ENCODE results near the gene VWA8.
"Not testable (repeated sequence)": the region's sequence is repeated elsewhere in the genome, so short reads cannot be mapped to it uniquely, and the experiment has no call there.

The VWA8 gene

DNA sequence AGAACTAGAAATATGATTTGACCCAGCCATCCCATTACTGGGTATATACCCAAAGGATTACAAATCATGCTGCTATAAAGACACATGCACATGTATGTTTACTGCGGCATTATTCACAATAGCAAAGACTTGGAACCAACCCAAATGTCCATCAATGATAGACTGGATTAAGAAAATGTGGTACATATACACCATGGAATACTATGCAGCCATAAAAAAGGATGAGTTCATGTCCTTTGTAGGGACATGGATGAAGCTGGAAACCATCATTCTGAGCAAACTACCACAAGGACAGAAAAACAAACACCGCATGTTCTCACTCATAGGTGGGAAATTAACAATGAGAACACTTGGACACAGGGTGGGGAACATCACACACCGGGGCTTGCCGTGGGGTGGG, 38.0 kb downstream of the VWA8 start:
- not testable (repeated sequence) for DNase-seq (ENCODE audit: low spot score)

DNA sequence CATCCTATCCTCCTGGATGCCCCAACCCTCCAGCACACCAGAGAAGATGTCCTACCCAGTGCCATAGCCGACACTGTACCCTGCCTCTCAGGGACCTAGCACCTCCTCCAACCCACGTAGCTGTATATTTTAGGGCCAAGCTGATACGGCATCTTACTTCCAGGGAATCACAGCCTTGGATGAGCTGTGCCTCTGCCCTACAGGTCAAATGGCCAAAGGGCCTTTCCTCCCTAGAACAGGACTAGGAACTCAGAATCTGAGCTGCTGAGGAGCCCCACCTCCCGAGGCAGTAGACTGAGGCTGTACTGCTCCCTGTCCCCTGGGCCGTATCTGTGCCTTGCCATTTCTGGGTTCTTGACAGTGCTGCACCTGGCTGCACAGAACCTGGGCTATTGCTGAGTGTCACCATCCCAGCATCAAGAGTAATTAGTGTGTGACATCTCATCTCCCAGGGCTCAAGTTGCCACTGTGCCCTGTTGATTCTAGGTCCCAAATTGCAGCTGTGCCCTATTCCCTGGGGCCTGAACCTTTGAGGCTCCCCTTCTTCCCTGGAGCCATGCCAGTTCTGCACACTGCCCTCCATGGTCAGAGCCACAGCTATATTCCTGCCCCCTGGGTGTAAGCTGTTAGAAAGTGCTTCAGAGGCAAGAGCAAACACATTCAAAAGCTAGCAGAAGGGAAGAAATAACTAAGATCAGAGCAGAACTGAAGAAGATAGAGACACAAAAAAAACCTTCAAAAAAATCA, 41.0 kb downstream of the VWA8 start:
- no peak for DNase-seq (ENCODE audit: low spot score)

DNA sequence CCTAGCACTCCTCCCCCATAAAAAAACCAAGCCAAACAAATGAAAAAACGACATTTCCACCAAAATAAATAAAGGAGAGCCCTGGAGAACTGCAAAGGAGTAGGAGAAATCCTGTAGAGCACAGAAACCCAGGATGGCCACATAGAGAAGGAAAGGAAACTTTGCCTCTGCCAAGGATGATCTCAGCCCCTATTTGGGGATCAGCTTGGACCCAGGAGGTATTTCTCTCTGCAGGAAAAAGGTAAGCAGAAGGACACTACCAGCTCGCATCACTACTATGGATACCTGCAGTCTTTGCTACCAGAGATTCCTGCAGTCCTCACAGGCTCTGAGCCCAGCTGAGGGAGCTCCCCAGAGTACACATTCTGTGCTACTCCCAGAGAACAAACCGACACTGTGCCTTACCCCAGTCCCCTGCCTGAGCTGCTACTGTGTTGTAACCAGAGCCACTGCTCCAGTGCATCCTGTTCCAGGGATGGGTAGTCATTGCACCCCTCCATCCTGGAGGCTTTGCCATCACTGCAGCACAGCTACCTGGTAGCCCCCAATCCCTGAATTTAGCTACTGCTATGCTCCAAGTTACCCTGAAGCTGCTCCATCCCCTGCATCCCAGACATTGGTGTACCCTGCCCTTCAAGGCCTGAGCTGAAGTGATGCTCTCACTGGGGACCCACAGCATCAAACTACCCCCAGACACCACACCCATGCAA, 41.7 kb downstream of the VWA8 start:
- DNase-seq (ENCODE audit: low spot score) = no peak

DNA sequence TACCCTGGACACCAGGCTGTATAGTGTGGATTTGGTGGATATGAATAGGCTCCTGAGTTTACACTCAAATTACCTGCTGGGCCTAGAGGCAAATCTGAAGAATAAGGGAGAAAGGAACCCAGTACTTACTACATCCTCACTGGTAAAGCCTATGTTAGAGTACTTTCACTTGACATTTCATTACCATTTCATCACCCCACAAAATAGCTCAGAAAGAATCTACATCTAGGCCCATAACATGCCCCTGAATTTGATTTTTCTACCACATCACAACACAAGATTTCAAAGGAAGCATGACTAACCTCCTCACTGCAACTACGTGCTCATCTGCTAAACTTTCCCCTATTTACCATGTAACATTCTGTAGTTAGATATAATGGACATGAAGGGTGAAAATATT, 43.3 kb downstream of the VWA8 start:
- peak; percentile 33 for DNase-seq (ENCODE audit: low spot score)

DNA sequence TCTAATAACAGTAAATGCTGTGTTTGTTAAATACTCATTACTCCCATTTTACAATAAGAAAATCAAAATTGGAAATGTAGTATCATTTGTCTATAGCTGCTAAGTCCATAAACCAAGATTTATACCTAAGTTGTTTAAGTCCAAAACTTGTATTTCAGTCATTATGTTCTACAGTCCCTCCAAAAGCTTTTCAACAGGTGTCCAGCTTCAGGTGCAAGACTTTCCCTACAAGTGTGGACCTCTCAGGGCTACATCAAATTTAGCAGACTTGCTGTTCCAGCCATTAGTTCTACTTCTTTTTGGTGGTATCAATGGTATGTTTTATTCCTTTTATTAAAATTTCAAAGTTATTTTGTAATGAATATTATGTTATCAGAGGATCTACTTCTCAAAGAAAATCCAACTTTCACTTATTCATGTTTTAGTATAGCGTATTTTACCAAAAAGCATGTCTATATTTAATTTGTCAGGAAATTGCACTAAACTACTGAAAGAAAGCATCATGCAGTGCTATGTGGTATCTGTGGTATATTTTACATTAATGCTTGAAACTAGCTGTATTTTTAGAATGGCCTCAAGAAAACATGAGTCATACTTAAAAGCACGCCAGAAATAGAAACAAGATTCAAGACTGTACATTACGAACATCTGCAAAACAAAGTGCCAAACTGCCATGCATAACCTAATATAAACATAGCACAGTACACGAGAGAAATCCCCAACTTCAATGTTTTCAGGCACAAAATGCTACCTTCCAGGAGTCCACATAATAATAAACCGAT, 44.5 kb downstream of the VWA8 start:
- peak; percentile 41 for DNase-seq (ENCODE audit: low spot score)

DNA sequence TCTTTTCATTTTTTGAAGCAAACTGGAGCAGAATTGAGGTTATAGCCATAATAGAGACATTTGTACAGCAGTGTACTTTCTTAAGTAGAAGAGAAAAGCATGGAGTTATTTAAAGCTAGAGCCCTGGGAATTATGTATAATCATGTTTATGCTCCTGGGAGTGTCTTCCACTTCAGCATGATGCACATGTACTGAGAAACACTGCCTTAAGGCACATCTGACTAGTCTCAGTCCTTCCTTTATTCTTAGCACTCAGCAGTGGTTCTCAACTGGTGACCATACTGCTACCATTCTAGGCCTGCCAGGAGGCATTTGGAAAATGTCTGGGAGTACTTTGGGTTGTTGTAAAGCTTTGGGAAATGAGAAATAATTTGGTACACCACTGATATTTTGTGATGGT, 45.8 kb downstream of the VWA8 start:
- no peak for DNase-seq (ENCODE audit: low spot score)

DNA sequence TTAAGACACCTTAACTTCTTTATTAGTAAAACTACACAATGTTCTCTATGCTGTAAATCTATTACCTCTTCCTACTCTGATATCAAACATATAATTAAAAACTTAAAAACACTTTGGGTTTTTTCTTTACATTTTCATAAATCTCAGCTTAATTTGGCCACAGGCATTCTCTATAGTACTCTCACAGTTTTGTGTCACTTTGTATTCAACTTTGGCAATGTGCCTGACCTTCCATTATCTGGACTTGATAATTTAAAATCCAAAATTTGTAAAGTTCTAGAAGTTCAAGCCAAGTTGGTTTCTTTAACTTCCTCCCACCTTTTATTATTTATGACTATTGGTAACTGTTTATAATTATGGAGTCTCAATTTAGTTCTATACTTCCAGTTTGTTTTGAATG, 46.4 kb downstream of the VWA8 start:
- DNase-seq (ENCODE audit: low spot score) = no peak

DNA sequence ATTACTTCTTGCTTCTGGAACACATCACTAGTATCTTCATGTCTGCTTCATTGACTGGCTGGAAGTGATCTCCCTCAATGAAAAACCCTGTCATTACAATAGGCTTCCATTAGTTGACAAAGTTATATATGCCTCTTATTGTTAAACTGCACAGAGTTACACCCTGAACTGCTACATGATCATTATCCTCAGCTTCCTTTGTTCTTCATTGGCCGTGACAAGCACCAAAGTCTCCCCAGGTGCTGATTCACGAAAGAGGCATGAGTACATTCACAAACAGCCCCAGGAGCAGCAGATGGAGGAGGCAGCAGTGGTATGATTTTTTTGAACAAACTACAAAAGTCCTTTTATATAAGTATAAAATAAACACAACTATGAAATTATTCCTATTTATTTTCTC, 51.4 kb downstream of the VWA8 start:
- DNase-seq (ENCODE audit: low spot score) = no peak

DNA sequence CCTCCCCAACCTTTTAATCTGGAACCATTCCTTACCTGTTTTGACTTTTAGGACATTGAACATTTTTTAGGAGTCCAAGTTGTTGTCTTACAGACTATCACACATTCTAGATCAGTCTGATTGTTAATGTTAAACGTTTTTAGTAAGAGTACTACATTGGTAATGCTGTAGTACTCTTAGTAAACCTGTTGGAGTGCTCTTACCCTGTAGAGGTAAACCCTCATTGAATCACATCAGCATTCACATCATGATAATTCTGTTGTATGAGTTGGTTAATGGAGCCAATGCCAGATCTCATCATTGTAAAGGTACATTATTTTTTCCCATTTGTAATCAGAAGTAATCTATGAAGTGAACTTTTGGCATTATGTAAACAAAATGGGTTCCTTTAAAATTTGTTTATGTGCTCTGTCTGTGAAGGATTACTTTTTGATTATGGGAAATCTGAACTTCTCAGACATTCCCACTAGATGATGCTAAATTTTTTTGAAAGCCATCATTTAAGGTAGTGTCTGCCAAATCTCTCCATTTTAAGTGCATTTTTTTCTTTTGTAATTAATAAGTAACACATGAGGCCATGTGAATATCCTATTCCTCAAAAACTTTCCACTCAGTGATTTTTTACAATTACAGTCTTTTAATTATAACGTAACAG, 55.2 kb downstream of the VWA8 start:
- DNase-seq (ENCODE audit: low spot score) = peak; percentile 32

DNA sequence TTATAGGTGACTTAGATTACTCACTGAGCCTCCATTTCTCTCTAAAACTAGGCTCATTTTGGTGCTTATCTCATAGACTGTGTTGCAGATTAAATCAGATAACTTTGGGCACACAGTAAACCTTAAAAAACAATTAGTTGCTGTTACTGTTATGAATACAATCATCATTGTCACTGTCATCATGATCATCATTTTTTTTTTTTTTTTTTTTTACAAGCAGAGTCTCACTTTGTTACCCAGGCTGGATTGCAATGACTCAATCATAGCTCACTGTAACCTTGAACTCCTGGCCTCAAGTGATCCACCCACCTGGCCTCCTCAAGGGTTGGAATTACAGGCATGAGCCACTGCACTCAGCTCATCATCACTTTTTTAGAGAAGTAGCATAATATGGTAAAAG, 60.0 kb downstream of the VWA8 start:
- no peak for DNase-seq (ENCODE audit: low spot score)

DNA sequence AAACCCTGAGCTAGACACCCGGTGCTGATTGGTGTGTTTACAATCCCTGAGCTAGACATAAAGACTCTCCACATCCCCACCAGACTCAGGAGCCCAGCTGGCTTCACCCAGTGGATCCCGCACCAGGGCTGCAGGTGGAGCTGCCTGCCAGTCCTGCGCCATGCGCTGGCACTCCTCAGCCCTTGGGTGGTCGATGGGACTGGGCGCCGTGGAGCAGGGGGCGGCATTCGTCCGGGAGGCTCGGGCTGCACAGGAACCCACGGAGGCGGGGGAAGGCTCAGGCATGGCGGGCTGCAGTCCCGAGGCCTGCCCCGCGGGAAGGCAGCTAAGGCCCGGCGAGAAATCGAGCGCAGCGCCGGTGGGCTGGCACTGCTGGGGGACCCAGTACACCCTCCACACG, 62.5 kb downstream of the VWA8 start:
- DNase-seq (ENCODE audit: low spot score) = not testable (repeated sequence)

DNA sequence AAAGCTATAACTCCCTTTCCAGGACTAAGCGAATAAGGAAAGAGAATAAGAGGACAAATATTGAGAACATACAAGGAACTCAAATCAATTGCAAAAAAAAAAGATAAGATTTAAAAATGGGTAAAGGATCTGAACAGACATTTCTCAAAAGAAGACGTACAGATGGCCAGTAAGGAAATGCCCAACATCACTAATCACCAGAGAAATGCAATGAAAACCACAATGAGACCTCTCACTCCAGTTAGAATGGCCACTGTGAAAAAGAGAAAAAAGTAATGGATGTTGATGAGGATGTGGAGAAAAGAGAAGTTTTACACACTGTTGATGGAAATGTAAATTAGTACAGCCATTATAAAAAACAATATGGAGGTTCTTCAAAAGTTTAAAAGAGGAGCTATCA, 63.8 kb downstream of the VWA8 start:
- DNase-seq (ENCODE audit: low spot score) = no peak

DNA sequence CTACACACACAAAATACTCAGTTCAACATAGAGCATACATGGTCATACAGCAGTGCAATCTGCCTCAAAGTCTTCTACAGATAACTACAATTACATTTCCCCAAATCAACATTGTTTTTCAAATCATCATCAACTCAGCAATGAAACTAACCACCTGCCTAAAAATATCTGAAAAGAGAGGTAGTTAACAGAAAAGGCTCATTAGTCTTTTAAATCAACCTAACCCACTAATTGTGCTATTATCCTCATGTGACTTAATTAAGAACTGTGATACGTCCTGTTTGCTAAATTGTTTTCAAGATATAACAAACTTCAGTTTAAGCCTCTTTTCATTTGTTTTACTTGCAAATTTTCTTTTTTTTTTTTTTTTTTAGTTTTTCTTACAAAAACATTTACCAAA, 65.4 kb downstream of the VWA8 start:
- no peak for DNase-seq (ENCODE audit: low spot score)

DNA sequence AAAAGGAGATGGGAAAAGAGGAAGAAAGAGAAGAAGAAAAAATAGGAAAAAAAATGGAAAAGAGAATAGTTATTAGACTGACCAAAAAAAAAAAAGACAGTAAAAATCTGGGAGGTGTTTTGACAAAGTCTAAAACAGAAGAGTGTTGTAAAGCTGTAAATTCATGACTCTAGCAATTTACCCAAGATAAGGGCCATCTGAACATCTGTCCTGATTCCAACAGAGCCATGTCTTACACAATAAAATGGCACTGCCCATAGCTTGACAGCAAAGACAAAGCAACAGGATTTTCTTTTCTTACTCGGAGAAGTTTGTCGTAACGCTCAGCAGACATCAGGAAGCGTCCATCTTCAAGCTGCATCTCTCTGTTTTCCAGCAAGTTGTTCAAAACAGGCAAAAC, 69.8 kb downstream of the VWA8 start:
- DNase-seq (ENCODE audit: low spot score) = no peak

DNA sequence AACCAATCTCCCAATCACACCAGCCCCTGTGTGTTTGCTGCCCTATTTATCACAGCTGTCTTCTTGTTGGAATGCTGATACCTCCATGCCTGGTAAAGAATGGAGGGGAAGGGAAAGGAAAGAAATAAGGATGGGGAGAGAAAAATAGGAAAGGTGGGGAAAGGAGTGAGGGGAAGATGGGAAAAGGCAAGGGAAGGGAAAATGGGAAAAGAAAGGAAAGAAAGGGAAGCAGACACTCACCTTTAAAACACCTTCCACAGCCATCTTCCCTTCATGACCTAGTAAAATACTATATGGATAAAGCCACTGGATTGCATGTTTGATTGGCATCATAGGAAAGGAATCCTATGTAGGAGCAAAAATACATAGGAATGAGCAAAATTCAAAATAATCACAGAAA, 77.8 kb downstream of the VWA8 start:
- no peak for DNase-seq (ENCODE audit: low spot score)

DNA sequence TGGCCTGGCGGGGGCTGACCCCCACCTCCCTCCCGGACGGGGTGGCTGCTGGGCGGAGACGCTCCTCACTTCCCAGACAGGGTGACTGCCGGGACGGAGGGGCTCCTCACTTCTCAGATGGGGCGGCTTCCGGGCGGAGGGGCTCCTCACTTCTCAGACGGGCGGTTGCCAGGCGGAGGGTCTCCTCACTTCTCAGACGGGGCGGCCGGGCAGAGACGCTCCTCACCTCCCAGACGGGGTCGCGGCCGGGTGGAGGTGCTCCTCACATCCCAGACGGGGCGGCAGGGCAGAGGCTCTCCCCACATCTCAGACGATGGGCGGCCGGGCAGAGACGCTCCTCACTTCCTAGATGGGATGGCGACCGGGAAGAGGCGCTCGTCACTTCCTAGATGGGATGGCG, 79.0 kb downstream of the VWA8 start:
- not testable (repeated sequence) for DNase-seq (ENCODE audit: low spot score)

DNA sequence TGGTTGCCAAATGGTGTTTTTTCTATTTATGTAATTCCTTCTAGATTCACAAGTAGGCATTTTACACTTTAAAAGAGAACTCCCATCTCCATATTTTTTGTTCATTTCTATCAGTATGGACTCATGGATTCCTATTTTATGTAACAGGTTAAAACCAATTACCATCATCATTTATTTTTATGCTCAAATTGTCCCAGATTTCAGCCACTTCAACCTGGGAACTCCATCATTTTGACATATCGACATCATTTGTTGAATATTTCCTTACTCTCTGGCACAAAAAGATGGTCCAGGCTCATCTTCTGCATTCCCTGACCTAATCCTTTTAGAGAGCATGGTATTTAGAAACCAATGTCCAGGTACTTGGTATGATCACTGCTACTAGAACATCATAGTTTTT, 79.9 kb downstream of the VWA8 start:
- no peak for DNase-seq (ENCODE audit: low spot score)

DNA sequence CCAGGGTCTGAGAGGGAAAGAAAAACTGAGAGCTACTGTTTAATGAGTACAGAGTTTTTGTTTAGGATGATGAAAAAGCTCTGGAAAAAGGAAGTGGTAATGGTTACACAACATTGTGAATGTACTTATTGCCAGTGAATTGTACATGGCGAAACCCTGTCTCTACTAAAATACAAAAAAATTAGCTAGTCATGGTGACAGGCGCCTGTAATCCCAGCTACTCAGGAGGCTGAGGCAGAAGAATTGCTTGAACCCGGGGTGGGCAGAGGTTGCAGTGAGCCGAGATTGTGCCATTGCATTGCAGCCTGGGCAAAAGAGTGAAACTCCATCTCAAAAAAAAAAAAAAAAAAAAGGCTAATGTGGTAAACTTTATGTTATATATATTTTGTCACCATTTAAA, 96.3 kb downstream of the VWA8 start:
- DNase-seq (ENCODE audit: low spot score) = no peak

DNA sequence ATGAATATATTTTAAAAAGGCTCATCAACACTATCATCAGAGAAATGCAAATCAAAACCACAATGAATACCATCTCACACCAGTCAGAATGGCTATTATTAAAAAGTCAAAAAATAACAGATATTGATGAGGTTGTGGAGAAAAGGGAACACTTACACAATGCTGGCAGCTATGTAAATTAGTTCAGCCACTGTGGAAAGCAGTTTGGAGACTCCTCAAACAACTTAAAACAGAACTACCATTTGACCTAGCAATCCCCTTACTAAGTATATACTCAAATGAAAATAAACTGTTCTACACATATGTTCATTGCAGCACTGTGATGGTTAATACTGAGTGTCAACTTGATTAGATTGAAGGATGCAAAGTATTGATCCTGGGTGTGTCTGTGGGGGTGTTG, 98.2 kb downstream of the VWA8 start:
- not testable (repeated sequence) for DNase-seq (ENCODE audit: low spot score)

DNA sequence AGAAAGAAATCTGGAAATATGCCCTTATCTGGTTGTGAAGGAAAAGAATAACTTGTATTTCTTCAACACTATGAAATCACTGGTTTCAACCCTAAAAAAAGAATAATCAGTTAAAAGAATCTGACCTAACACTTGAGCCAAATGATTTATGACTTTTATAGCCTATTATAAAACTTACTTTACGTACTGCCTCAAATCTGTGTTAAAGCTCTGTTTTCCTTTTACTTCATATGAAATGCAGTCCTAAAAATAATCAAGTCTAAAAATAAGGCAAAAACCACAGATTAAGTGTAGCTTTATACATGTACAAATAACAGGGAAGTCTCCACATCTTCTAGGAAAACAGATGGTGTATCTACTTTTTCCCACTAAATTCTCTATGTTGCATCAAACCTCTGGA, 101.3 kb downstream of the VWA8 start:
- no peak for DNase-seq (ENCODE audit: low spot score)

DNA sequence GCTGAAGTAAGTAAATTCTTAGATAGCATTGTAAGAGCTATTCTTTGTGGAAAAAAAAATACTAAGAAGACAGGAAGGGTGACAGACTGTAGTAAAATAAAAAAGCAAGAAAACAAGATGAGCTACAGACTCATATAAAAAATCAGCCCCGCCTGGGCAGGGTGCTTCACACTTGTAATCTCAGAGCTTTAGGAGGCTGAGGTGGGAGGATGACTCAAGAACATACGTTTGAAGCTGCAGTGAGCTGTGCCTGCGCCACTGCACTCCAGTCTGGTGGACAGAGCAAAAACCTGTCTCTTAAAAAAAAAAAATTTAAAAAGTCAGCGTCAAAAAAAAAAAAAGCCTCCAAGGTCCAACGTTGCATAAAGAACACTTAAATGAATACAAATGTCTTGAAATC, 102.1 kb downstream of the VWA8 start:
- no peak for DNase-seq (ENCODE audit: low spot score)

DNA sequence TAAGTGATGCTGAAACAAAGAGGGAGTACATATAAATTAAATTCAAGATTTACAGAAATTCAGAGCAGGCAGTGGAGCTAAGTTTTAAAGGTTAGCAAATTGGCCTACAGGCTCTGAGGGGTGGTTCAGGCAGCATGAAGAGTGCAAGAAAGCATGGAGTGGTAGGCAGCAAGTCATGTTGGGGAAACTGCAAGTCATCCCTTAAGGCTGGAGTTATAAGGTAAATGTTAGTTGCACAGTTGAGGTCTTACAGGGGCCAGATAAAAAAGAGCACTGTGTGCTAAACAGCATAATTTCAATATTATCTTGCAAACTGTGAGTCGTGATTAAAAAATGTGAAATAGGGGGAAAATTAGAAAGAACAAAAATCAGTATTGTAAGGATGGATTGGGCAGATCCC, 106.2 kb downstream of the VWA8 start:
- DNase-seq (ENCODE audit: low spot score) = no peak

DNA sequence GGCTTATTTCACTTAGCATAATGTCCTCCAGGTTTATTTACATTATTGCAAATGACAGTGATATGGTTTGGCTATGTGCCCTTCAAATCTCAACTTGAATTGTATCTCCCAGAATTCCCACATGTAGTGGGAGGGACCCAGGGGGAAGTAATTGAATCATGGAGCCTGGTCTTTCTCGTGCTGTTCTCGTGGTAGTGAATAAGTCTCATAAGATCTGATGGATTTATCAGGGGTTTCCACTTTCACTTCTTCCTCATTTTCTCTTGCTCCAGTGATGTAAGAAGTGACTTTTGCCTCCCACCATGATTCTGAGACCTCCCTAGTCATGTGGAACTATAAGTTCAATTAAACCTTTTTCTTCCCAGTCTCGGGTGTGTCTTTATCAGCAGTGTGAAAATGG, 109.6 kb downstream of the VWA8 start:
- DNase-seq (ENCODE audit: low spot score) = no peak

All from AG20443 (cell line).